ENCODE results near the gene SAMD4A.
A peak's percentile ranks its signal among the peaks of the same experiment; 100 is the strongest.

The SAMD4A gene

GRCh38 chr14:54565785-54566409, 1.0 kb upstream of the SAMD4A start:
- peak; percentile 87 for DNase-seq (ENCODE audit: low read depth)

- DNase-seq (ENCODE audit: low read depth) = no peak
Measured at GRCh38 chr14:54567224-54567638, 303 bp downstream of the SAMD4A start.

DNA sequence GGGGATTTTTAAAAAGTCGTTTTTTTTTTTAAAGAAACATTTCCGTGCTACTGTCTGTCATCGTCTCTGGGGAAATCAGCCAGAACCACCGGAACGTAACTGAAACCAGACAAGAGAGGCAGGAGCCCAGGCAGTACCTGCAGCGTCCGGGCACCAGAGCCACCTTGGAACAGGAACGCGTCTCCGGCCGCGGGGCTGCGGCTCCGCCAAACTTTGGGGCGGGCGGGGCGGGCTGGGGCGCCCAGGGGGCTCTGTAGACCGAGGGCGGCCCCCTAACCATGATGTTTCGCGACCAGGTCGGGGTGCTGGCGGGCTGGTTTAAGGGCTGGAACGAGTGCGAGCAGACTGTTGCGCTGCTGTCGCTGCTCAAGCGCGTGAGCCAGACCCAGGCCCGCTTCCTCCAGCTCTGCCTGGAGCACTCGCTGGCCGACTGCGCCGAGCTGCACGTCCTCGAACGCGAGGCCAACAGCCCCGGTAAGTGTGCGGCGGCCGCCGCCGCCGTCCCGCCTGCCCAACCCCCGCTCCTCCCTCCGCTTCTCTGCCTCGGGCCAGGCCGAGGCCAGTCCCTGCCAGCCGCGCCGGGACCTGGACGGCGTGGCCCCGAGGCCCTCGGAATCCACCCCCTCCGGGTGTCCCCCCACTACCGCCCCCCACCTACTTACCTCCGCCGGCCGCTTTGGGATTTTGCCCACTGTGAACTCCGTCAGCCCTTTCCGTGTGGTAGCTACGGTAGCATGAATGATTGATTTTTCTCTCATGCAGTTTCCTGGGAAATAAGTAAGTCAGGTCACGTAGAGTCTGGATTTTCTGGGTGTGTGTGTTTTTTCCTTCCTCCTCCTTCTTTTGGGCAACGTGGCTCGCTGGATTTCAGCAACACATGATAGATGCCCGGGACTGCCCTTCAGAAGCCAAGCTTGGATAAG, 972 bp downstream of the SAMD4A start:
- no peak for DNase-seq (ENCODE audit: low read depth)

GRCh38 chr14:54568821-54569595, 2.1 kb downstream of the SAMD4A start:
- no peak for DNase-seq (ENCODE audit: low read depth)

- no peak for DNase-seq (ENCODE audit: low read depth)
Measured at GRCh38 chr14:54570047-54570446, 3.1 kb downstream of the SAMD4A start.

DNA sequence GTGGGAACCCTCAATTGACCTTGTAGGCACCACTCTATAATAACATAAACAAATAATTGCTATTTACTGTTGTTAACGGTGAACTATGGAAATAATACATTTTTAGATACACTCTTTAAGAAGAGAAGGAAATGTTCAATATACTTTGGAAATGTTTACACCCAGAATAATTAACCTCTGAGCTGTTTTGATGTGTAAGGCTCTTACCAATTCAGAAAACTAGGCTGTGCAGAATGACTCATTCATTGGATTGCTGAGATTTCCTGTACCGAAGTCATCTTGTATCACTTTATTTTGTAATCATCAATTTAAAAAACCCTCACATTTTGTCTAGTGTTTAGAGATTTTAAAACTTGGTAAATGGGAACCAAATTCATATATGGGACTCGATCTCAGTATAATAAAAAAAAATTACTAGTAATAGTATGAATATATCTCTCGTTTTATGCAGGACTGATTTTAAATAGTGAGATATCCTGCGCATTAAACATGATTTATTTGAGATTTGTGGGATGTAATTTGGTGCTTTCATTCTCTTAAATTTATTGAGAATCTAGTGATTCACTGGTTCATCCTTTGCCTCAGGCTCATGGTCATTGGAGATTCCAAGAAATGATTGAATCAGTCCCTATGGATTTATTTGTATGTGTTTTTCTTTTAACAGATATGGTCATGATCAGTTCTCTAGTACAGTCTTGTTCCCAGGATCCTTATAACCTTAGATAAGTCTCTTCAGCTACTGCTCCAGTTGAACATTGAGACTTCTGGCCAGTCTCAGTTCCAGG, 3.9 kb downstream of the SAMD4A start:
- DNase-seq (ENCODE audit: low read depth) = no peak

- DNase-seq (ENCODE audit: low read depth) = no peak
Measured at GRCh38 chr14:54572316-54572715, 5.4 kb downstream of the SAMD4A start.

DNA sequence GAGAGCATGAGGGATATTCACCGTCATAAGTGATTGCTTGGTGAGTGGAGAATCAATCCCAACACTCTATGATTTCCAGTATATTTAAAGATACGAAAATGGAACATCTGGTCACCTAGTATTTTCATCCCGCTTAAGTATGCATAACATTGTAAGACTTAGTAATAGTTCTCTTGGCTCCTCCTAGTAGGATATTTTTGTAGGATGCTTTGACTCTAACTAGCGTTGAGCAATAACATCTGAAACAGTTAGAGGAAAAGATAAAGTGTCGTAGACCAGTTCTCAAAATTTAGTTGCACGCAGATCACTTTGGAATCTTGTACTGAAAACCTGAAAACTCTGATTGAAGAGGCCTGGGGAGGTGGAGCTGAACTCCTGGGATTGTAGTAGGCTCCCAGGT, 7.6 kb downstream of the SAMD4A start:
- no peak for DNase-seq (ENCODE audit: low read depth)

- no peak for DNase-seq (ENCODE audit: low read depth)
Measured at GRCh38 chr14:54577494-54577893, 10.6 kb downstream of the SAMD4A start.

GRCh38 chr14:54577977-54578376, 11.0 kb downstream of the SAMD4A start:
- DNase-seq (ENCODE audit: low read depth) = no peak

- no peak for DNase-seq (ENCODE audit: low read depth)
Measured at GRCh38 chr14:54579621-54580020, 12.7 kb downstream of the SAMD4A start.

GRCh38 chr14:54580933-54581332, 14.0 kb downstream of the SAMD4A start:
- DNase-seq (ENCODE audit: low read depth) = no peak

DNA sequence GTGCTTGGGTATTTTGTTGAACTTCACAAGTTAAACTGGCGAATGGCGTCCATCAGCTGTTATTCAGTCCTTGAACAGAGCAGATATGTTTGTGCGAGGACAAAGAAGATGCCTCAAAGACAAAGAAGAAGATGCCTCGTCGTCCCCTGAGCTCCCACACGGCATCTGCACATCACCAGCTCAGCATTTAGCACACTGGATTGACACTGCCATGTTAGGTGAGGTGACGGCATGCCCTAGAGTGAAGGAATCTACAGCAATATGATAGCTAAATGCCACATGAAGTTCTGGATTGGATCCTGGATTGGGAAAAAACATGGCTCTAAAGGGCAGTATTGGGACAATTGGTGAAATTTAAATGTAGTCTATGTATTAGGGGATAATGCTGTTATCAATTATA, 15.4 kb downstream of the SAMD4A start:
- no peak for DNase-seq (ENCODE audit: low read depth)

- DNase-seq (ENCODE audit: low read depth) = no peak
Measured at GRCh38 chr14:54584097-54584496, 17.2 kb downstream of the SAMD4A start.

DNA sequence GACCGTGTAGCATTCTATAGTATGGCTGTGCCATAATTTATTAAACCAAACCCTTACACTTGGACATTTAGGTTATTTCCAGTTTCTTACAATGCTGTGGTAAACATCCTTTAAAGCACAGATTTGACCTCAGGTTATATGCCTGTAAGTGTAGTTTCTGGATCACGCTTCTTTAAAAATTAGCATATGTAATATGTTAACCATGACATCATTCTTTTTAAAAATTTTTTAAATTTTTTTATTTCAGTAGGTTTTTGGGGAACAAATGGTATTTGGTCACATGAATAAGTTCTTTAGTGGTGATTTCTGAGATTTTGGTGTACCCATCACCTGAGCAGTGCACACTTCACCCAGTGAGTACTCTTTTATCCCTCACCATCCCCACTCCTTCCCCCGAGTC, 18.3 kb downstream of the SAMD4A start:
- DNase-seq (ENCODE audit: low read depth) = no peak

GRCh38 chr14:54589076-54589475, 22.1 kb downstream of the SAMD4A start:
- DNase-seq (ENCODE audit: low read depth) = no peak

DNA sequence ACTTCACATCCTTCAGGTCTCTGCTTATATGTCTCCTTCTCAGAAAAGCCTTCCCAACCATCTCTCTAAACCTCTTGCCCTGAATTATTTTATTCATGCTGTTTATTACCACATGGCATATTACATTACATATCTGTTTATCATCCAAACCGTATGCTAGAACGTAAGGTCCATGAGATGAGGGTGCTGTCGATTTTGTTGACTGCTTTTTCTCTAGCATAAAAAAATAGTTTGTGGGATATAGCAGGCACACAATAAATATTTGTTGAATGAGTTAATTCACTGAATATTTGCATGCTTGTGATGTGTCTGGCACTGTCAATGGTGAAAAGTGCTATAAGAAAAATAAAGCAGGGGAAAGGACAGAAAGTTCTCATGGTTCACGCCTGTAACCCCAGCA, 22.9 kb downstream of the SAMD4A start:
- DNase-seq (ENCODE audit: low read depth) = no peak

DNA sequence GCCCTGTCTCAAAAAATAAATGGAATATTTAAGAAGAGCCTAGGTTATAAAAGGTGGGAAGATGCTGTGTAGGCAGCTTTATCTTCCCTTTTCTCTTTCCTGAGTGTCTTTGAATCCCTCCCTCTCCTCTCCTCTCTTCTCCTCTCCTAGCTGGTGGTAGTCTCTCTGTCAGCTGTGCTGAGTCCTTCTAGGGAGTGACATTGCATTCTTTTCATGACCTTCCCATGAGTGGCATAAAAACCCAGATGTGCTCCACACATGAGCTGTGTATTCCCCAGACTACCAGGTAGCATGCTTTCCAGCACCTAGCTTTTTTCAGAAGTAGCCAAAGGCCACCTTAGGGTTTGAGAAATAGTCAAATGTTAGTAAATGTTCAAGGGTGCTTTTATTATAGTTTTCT, 23.6 kb downstream of the SAMD4A start:
- DNase-seq (ENCODE audit: low read depth) = no peak

DNA sequence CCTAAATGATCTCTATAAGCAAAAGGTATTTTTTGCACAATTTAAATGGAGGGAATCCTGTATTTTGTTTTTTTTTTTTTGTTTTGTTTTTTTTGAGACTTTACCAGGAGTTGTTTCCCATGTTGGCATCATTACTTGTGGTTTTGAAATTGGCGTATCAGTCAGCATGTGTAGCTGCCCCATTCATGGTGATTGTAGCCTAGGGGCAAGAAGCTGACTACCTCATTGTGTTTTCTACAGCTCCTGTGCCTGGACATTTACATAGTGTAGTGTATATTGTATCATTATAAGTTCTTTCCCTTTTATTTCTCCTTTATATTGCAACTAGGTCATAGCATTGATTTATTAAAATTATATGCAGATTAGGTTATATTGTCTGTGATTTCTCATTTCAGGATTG, 24.5 kb downstream of the SAMD4A start:
- no peak for DNase-seq (ENCODE audit: low read depth)

GRCh38 chr14:54591866-54592265, 24.9 kb downstream of the SAMD4A start:
- DNase-seq (ENCODE audit: low read depth) = no peak

DNA sequence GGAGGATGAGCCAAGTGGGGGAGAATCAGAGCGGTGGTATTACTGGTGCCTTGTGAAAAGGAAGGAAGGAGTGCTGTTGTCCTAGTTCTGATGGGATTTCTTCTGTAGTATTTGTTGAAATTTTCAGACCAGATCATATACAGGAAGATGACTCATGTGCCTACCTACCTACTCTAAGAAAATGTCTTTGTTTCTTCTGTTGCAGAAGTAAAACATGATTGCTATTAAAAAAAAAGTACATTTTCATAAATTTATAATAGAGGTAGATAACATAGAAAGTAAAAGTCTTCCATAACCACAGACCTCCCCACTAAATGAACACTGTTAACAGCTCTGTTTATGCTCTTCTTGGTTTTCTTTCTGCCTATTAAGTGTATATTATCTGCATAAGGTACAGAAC, 26.9 kb downstream of the SAMD4A start:
- no peak for DNase-seq (ENCODE audit: low read depth)

- DNase-seq (ENCODE audit: low read depth) = no peak
Measured at GRCh38 chr14:54594537-54594936, 27.6 kb downstream of the SAMD4A start.
